ENCODE measurements around the gene NEDD4L.
A peak's percentile ranks its signal among the peaks of the same experiment; 100 is the strongest.

The NEDD4L gene

DNA sequence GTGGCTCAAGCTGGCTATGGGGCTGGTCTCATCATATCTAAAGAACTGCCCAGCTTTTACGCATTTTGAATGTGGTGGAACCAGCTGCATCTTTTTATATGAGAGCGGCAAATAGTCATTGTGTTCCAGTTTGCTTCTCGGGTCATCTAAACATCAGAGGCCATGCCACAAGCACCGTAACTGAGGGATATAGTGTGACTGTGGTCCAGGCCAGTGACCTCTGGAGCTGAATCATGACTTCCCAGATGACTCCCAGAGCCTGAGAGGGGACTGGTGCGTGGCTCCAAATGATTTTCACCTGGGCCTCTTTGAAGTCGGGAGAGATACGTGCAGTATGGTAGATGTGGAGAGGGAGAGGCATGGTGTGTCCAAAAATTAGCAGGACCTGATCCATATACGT, 271.0 kb downstream of the NEDD4L start:
- DNase-seq (ENCODE audit: low read depth), result no peak
- no peak overlapping the region for H3K4me3 ChIP-seq (ENCODE audit: low read depth, low read length)

GRCh38 chr18:58315739-58316215, 271.8 kb downstream of the NEDD4L start:
- no peak for DNase-seq (ENCODE audit: low read depth)
- no peak overlapping the region for H3K4me3 ChIP-seq (ENCODE audit: low read depth, low read length)

DNA sequence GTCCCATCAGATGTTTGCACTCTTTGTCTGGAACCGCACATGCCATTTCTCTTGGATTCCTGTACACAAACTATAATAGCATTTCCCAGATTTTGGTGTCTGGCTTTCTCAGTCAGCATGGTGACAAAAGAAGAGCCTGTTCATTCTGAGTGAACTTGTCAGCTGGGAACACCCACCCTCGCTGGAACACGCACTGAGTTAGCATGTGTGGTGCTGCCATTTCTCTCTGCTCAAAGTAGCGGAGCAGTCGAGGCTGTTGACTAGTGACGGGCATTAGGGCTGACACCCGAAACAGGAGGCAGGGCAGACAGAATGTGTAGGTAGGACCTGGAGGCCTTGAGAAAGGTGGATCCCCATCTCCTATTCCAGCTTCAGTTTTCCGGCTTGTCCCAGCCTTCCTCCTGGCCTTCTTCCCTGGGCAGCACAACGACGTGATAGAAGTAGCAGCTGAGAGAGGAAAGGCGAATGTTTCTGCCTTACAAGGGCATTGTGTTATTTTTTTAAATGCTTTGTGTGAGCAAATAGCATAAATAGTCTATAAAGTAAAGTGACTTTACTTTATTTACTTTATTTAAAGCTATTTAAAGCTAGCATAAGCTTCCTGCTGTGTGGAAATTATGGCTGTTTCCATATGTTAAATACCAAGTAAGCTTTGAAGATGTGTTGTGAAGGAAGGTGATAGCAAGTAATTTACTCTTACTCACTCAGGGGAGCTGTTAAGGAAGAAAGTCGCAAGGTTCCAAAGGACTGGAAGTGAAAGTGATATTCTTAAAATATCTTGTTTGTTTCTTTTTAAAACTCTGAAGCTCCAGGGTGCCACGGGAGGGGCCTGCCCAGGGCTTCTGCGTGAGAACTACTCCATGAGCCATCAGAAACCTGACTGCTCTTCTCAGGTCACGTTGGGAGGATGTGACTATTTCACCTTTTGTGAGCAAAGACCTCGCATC, 272.6 kb downstream of the NEDD4L start:
- DNase-seq (ENCODE audit: low read depth), result no peak
- no peak overlapping the region for H3K4me3 ChIP-seq (ENCODE audit: low read depth, low read length)

DNA sequence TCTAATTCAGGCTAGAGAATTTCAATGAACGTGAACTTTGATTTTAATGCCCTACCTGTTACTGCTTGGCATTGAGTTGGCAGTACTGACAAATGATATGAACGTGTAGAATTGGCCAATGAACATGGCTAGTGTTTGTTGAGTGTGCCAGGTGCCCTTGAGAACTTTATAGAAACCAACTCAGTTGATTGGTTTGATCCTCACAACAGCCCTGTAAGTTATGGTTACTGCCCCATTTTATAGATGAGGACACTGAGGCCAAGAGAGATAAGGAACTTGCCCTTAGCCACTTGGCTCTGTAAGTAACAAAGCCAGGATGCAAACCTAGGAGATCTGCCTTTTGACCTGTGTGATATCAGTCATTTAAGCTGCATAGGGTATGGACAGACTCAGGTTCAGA, 275.7 kb downstream of the NEDD4L start:
- H3K4me3 ChIP-seq (ENCODE audit: low read depth, low read length), result no peak overlapping the region
- no peak for DNase-seq (ENCODE audit: low read depth)

- no peak overlapping the region for H3K4me3 ChIP-seq (ENCODE audit: low read depth, low read length)
- DNase-seq (ENCODE audit: low read depth), result no peak
Observed at GRCh38 chr18:58320907-58321561, 277.0 kb downstream of the NEDD4L start.

DNA sequence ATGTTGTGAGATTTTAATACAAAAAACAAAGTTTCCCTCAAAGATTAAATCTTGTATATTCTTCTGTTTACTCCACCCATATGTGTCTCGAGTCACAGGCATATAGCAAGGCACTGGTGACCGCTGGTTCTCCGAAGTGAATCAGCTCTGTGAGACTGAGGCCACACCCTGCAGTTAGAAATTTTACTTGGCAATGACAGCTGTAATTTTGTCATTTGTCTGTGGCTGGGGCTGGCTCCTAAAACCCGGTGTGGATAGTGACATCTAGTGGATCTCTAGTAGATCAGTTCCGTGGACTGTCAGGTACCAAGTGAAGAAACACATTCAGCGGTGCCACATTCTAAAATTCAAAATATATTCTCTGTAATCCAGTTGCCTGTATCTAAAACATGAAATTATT, 278.0 kb downstream of the NEDD4L start:
- no peak overlapping the region for H3K4me3 ChIP-seq (ENCODE audit: low read depth, low read length)
- no peak for DNase-seq (ENCODE audit: low read depth)

DNA sequence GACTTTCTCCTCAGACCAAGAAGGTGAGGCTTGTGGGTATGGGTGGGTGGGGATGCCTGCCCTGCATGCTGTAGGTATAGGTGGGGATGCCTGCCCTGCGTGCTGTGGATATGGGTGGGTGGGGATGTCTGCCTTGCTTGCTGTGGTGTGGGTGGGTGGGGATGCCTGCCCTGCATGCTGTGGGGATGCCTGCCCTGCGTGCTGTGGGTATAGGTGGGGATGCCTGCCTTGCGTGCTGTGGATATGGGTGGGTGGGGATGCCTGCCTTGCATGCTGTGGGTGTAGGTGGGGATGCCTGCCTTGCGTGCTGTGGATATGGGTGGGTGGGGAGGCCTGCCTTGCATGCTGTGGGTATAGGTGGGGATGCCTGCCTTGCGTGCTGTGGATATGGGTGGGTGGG, 278.4 kb downstream of the NEDD4L start:
- no peak overlapping the region for H3K4me3 ChIP-seq (ENCODE audit: low read depth, low read length)
- DNase-seq (ENCODE audit: low read depth), result no peak

DNA sequence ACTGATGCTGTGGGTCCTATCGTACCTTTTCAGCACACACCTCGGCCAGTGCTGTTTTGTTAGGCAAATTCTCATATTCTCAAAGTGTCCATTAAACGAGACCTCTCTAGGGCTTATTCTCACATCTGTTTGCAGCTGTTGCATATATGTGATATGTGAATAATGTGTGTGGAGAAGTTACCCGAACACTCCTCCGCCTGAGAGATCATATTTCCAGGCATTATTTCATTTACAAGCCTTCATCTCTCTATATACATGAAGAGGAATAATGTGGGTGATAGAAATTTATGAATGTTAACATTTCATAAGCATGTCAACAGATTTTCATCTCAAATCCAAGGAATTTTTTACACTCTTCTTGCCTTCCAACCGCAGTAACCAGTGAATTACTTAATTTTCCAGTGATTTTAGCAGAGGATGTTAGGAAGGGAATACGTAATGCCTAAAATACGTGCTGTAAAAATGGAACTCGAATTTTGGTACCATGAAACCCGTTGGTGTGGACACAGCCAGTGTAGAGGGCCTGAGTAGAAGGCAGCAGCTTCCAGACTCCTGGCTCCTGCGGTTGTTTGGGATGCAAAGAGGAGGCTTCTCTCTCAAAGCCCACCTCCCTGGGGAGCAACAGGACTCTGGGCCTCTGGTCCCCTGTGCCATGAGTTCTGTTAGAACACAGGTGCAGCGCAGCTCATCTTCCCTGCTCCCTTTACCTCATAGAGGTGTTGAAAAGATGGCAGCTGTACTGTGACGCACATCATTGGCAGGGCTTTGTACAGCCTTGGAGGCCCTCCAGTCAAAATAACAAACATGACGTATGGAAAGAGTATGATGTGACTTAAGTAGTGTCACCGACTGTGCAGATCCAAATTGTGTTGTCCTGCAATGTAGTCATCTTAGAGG, 280.1 kb downstream of the NEDD4L start:
- H3K4me3 ChIP-seq (ENCODE audit: low read depth, low read length), result no peak overlapping the region
- DNase-seq (ENCODE audit: low read depth), result peak; percentile 31

GRCh38 chr18:58324824-58325480, 280.9 kb downstream of the NEDD4L start:
- H3K4me3 ChIP-seq (ENCODE audit: low read depth, low read length), result no peak overlapping the region
- peak; percentile 23 for DNase-seq (ENCODE audit: low read depth)

DNA sequence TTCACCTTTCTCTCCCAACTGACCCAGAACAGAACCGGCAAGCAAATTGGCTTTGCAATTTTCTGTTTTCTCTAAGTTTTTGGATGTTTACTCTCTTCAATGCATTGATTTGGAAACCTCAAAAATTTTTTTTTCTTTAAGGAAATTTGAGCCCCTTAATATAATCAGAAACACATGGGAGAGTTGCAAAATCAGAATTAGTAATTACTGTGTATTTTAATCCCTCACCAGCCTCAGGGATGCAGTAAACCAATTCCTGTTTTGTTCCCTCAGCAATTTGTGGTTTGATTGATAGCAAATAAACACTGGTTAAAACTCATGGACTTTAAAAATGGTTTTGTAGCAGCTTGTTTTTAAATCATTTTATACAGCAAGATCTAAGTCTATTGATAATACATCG, 281.5 kb downstream of the NEDD4L start:
- DNase-seq (ENCODE audit: low read depth), result no peak
- H3K4me3 ChIP-seq (ENCODE audit: low read depth, low read length), result no peak overlapping the region

- no peak for DNase-seq (ENCODE audit: low read depth)
- H3K4me3 ChIP-seq (ENCODE audit: low read depth, low read length), result no peak overlapping the region
Observed at GRCh38 chr18:58334061-58334460, 290.0 kb downstream of the NEDD4L start.

DNA sequence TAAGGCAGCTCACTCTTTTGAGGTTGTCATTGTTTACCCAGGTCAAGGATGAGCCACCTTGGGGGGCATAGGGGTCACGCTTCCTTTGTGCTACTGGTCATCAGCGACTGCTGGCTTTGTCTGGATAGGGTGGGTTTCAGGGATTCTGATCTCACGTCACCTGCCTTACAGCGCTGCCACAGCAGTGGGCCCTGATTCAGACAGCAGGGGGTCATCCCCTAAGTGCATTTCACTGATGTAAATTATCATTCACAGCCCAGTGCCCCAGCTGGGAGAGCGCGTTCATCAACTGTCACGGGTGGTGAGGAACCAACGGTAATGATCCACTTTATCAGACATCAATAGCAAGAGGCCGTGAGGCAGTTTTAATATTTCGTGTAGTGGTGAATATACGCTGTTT, 291.2 kb downstream of the NEDD4L start:
- DNase-seq (ENCODE audit: low read depth), result no peak
- H3K4me3 ChIP-seq (ENCODE audit: low read depth, low read length), result no peak overlapping the region

GRCh38 chr18:58335821-58336220, 291.8 kb downstream of the NEDD4L start:
- H3K4me3 ChIP-seq (ENCODE audit: low read depth, low read length), result no peak overlapping the region
- no peak for DNase-seq (ENCODE audit: low read depth)

DNA sequence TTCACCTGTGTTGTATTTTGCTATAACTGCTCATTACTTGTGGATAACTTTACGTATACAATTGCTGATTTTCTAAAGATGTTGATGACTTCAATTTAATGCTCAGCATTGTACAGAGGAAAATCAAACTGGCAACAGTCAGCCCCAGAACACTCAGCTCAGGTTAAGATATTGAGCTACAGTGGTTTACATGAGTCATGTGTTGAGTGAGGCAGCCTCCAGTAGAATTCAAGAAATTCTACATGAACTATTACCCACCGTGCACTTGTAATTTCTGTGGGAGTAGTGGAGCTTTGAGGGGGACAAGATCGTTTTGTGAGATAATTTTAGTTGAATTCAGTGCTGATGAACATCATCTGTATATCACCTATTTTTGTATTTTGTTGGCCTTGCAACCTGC, 292.6 kb downstream of the NEDD4L start:
- H3K4me3 ChIP-seq (ENCODE audit: low read depth, low read length), result no peak overlapping the region
- DNase-seq (ENCODE audit: low read depth), result no peak

DNA sequence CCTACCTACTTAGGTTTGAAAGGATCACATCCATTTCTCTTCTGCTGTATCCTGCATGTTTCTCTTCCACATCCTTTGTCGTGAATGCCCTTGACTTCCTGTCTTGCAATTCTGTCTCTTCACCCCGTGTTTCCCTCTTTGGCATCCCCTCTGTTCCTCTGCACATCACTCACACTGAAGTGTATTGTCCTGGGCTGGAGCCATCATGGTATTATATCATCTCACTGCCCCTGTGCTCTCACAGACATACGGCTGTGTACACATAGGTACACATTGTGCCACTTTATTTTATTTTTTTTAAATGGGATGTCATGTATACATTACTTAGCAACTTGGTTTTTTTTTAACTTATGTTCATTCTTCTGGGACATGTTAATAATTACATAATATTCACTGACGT, 293.3 kb downstream of the NEDD4L start:
- no peak overlapping the region for H3K4me3 ChIP-seq (ENCODE audit: low read depth, low read length)
- DNase-seq (ENCODE audit: low read depth), result no peak

DNA sequence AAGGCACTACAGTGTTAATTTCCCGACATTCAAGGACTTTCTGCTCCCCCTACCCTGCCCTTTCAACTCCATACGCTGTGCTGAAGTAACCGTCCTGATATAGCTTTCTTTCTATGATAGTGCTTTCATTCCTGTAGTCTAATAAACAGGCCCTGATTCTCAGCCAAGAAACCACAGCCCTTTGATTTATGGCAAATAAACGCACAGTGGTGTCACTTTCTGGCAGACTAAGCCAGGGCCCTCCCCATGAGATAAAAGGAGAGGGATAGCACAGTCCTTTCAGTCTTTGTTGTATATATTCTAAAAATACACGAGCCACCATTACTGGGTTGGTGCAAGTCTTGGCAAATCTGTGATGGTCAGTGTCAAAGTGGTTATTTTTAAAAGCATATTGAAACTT, 293.7 kb downstream of the NEDD4L start:
- no peak overlapping the region for H3K4me3 ChIP-seq (ENCODE audit: low read depth, low read length)
- no peak for DNase-seq (ENCODE audit: low read depth)

DNA sequence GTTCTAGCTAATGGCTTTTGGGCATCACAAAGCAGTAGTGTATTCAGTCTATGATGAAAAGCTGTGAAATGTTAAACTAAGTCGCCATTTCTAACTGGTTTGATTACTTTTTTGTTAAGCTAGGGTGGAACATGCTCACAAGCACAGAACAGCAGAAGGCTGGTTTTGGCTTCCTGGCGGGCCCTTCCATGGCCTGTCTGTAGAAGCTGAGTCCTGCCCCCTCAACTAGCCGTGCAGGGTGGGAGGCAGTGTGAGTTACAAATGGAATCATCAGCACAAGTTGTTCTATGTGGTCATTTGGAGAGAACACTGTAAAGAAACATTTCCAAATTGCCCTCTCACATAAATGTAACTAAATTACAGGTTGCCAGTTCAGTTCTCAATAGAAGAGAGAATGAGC, 294.1 kb downstream of the NEDD4L start:
- no peak for DNase-seq (ENCODE audit: low read depth)

GRCh38 chr18:58338961-58339592, 295.1 kb downstream of the NEDD4L start:
- DNase-seq (ENCODE audit: low read depth), result peak; percentile 57
- no peak overlapping the region for H3K4me3 ChIP-seq (ENCODE audit: low read depth, low read length)

More for the DNA sequence above, 294.1 kb downstream of the NEDD4L start:
- H3K4me3 ChIP-seq (ENCODE audit: low read depth, low read length), result no peak overlapping the region

GRCh38 chr18:58339890-58340289, 295.9 kb downstream of the NEDD4L start:
- DNase-seq (ENCODE audit: low read depth), result no peak

More at GRCh38 chr18:58339890-58340289, 295.9 kb downstream of the NEDD4L start:
- no peak overlapping the region for H3K4me3 ChIP-seq (ENCODE audit: low read depth, low read length)
